HUES6 (cell line): Measurements from ENCODE around the gene COPG1.
"Not testable (repeated sequence)": the region's sequence is repeated elsewhere in the genome, so short reads cannot be mapped to it uniquely, and the experiment has no call there.

Experiments
- H3K27ac ChIP-seq: 2 replicates; pipeline ENCODE4 v1.7.0; 2013; ENCODE audit warnings: low read depth, mild to moderate bottlenecking, low read length, inconsistent platforms
- H3K27me3 ChIP-seq: 2 replicates; pipeline ENCODE4 v1.6.1; 2013; ENCODE audit warnings: low read length; ENCODE audit not compliant: control insufficient read depth, insufficient read depth
- H3K36me3 ChIP-seq: 2 replicates; pipeline ENCODE4 v1.6.1; 2013; ENCODE audit warnings: low read length; ENCODE audit not compliant: control insufficient read depth, insufficient read depth
- H3K4me1 ChIP-seq: 2 replicates; pipeline ENCODE4 v1.6.1; 2013; ENCODE audit warnings: low read length; ENCODE audit not compliant: control insufficient read depth, insufficient read depth
- H3K4me3 ChIP-seq: 2 replicates; pipeline ENCODE4 v1.5.1; 2013; ENCODE audit warnings: low read depth, low read length
- H3K9ac ChIP-seq: one replicate; pipeline ENCODE4 v1.6.1; 2013; ENCODE audit warnings: mild to moderate bottlenecking, low read length
- H3K9me3 ChIP-seq: 2 replicates; pipeline ENCODE4 v1.6.1; 2013; ENCODE audit warnings: low read depth, low read length; ENCODE audit not compliant: control insufficient read depth, insufficient read depth

COPG1 gene

DNA sequence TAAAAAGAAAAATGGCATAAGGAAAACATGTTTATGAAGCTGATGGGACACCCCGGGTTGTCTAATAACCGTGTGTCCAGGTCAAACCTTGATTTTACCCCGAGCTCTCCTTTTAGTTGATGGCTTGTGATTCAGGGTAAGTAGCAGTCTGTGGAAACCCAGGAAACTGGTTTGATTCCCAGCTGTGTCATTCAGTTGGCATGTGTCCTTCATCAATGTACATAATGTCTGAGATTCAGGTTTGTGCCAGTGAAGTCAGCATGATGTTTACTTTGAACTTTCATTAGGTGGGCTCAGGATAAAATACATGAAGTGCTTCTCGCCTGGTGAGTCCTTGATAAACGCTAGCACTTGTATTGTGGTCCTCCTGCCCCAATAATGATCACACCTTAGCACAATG lies 4.3 kb upstream of the COPG1 start:
- Histone ChIP-seq H3K4me3 (no peak overlapping the region), H3K9ac (no peak overlapping the region), H3K4me1 (peaks cover 12% of the 10 kb centered on the region; the same call in 1 of the 2 replicates), H3K27me3 (no peaks in the 10 kb centered on the region), H3K27ac (no peak overlapping the region), H3K9me3 (no peaks in the 10 kb centered on the region), H3K36me3 (no peaks in the 10 kb centered on the region)

DNA sequence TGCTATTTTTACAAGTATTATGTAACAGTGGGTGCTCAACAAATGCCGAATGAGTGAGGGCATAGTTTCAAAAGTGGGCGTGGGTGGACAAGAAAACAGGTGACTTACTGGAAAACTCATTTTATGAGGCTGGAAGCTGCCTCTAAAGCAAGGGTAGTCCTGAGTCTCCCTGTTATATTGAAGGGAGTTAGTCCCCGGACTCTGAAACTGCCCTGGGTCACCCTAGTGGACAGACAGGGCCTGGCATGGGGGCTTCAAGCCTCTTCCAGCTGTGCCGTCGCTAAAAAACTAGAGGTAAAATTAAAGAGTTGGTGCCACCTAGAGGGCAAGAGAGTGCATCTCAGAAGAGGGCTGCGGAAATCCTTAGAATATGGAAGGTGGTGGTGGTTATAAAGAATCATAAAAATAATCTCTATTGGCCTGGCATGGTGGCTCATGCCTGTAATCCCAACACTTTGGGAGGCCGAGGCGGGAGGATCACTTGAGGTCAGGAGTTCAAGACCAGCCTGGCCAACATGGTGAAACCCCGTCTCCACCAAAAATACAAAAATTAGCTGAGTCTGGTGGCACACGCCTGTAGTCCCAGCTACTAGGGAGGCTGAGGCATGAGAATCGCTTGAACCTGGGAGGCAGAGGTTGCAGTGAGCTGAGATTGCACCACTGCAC lies 3.6 kb upstream of the COPG1 start:
- H3K27ac ChIP-seq, H3K36me3 ChIP-seq, H3K27me3 ChIP-seq, H3K4me3 ChIP-seq, H3K9me3 ChIP-seq, H3K9ac ChIP-seq: not testable (repeated sequence)
- peaks cover 11% of the 10 kb centered on the region; the same call in 1 of the 2 replicates for H3K4me1 ChIP-seq

- no peak overlapping the region for H3K27ac ChIP-seq
- H3K9me3 ChIP-seq, result no peaks in the 10 kb centered on the region
- H3K9ac ChIP-seq, result no peak overlapping the region
- peaks cover 3% of the 10 kb centered on the region for H3K36me3 ChIP-seq
- peaks cover 11% of the 10 kb centered on the region; the same call in 1 of the 2 replicates for H3K4me1 ChIP-seq
- H3K27me3 ChIP-seq, result no peaks in the 10 kb centered on the region
- no peak overlapping the region for H3K4me3 ChIP-seq
These were observed 2.8 kb upstream of the COPG1 start for GRCh38 chr3:129246636-129247035.

GRCh38 chr3:129248286-129248979 lies 973 bp upstream of the COPG1 start:
- no peaks in the 10 kb centered on the region for H3K27me3 ChIP-seq
- H3K36me3 ChIP-seq, result peaks cover 19% of the 10 kb centered on the region
- peak overlapping the region; percentile 81 for H3K9ac ChIP-seq
- H3K9me3 ChIP-seq, result no peaks in the 10 kb centered on the region
- peak overlapping the region; percentile 81 for H3K4me3 ChIP-seq
- peaks cover 11% of the 10 kb centered on the region; the same call in 1 of the 2 replicates for H3K4me1 ChIP-seq
- no peak overlapping the region; the same call in 1 of the 2 replicates for H3K27ac ChIP-seq

DNA sequence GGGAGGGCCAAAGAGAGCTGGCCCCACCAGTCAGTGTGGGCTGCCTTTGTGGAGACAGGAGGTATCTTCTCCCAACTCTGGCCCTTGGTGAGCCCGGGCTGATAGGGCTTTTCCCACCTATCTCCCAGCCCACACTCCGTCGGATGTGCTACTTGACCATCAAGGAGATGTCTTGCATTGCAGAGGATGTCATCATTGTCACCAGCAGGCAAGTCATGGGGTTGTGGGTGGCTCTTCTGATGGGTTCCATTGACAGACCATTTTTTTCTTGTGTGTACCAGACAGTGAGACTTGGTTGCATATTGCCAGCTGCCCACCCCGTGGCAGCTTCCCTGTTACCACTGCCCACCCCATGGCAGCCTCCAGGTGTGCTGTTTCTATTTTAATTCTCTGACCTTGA lies 3.3 kb downstream of the COPG1 start:
- H3K4me1 ChIP-seq, result peaks cover 11% of the 10 kb centered on the region; the same call in 1 of the 2 replicates
- H3K9me3 ChIP-seq, result no peaks in the 10 kb centered on the region
- no peak overlapping the region for H3K4me3 ChIP-seq
- peaks cover 62% of the 10 kb centered on the region for H3K36me3 ChIP-seq
- H3K27me3 ChIP-seq, result no peaks in the 10 kb centered on the region
- no peak overlapping the region for H3K9ac ChIP-seq
- H3K27ac ChIP-seq, result no peak overlapping the region

DNA sequence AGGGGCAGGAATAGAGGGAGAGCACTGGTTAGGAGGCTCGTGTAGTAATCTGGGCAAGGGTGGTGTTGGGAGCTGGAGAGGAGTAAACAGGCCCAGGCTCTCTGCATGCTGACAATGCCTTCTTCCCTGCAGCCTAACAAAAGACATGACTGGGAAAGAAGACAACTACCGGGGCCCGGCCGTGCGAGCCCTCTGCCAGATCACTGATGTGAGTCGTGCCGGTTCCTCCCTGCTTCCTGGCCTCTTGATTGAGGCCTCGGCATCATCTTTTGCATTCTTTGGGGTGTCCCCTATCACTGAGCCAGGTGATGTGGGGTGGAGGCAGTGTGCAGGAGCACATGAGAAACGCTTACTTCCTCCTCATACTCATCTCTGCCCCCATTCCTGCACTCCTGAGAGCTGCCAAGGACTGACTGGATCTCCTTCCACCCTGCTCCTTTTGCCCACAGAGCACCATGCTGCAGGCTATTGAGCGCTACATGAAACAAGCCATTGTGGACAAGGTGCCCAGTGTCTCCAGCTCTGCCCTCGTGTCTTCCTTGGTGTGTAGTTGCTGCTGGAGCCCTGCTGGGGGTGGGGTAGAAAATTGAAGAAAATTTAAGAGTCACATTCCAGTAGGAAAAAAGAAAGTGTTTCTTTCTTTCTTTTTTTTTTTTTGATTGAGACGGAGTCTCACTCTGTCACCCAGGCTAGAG lies 5.3 kb downstream of the COPG1 start:
- Histone ChIP-seq H3K9ac (no peak overlapping the region), H3K36me3 (peaks cover 77% of the 10 kb centered on the region), H3K9me3 (no peaks in the 10 kb centered on the region), H3K27ac (no peak overlapping the region), H3K27me3 (no peaks in the 10 kb centered on the region), H3K4me3 (no peak overlapping the region), H3K4me1 (peaks cover 6% of the 10 kb centered on the region; the same call in 1 of the 2 replicates)

- H3K4me3 ChIP-seq, result no peak overlapping the region
- H3K36me3 ChIP-seq, result peaks cover 90% of the 10 kb centered on the region
- no peaks in the 10 kb centered on the region for H3K9me3 ChIP-seq
- H3K9ac ChIP-seq, result no peak overlapping the region
- H3K4me1 ChIP-seq, result no peaks in the 10 kb centered on the region
- no peaks in the 10 kb centered on the region for H3K27me3 ChIP-seq
- no peak overlapping the region for H3K27ac ChIP-seq
These were observed 6.9 kb downstream of the COPG1 start for GRCh38 chr3:129256270-129256669.

- Histone ChIP-seq H3K27me3 (no peaks in the 10 kb centered on the region), H3K9ac (no peak overlapping the region), H3K36me3 (peaks cover 90% of the 10 kb centered on the region), H3K4me3 (no peak overlapping the region), H3K9me3 (no peaks in the 10 kb centered on the region), H3K4me1 (no peaks in the 10 kb centered on the region), H3K27ac (no peak overlapping the region)
These were observed 8.2 kb downstream of the COPG1 start for GRCh38 chr3:129257609-129258008.

- Histone ChIP-seq H3K27ac (no peak overlapping the region), H3K36me3 (peaks cover 87% of the 10 kb centered on the region), H3K9ac (no peak overlapping the region), H3K4me3 (no peak overlapping the region), H3K9me3 (no peaks in the 10 kb centered on the region), H3K4me1 (no peaks in the 10 kb centered on the region), H3K27me3 (no peaks in the 10 kb centered on the region)
These were observed 10.4 kb downstream of the COPG1 start for GRCh38 chr3:129259612-129260477.

DNA sequence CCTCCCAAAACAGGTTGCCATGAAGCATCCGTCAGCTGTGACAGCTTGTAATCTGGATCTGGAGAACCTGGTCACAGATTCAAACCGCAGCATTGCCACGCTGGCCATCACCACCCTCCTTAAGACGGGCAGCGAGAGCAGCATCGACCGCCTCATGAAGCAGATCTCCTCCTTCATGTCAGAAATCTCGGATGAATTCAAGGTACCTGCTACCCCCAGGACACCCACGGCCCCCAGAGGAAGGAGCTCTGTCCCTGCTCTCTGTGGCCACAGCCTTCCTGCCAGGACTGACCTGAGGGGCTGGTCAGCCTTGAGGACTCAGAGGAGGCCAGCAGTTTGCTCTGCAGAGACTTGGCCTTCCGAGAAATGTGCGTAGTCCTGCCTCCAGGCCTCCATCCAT lies 11.2 kb downstream of the COPG1 start:
- Histone ChIP-seq H3K27me3 (no peaks in the 10 kb centered on the region), H3K9ac (no peak overlapping the region)

More for the DNA sequence above, 11.2 kb downstream of the COPG1 start:
- Histone ChIP-seq H3K9me3 (no peaks in the 10 kb centered on the region), H3K27ac (no peak overlapping the region), H3K4me3 (no peak overlapping the region), H3K4me1 (no peaks in the 10 kb centered on the region), H3K36me3 (peaks cover 87% of the 10 kb centered on the region)
